ENCODE measurements around the gene MS4A4A.
A peak's percentile ranks its signal among the peaks of the same experiment; 100 is the strongest.
"Not testable (repeated sequence)": the region's sequence is repeated elsewhere in the genome, so short reads cannot be mapped to it uniquely, and the experiment has no call there.

Gene MS4A4A

GRCh38 chr11:60301884-60302283 lies 21.4 kb downstream of the MS4A4A start:
- not testable (repeated sequence) for DNase-seq (ENCODE audit: low read depth in 2 of 2)

DNA sequence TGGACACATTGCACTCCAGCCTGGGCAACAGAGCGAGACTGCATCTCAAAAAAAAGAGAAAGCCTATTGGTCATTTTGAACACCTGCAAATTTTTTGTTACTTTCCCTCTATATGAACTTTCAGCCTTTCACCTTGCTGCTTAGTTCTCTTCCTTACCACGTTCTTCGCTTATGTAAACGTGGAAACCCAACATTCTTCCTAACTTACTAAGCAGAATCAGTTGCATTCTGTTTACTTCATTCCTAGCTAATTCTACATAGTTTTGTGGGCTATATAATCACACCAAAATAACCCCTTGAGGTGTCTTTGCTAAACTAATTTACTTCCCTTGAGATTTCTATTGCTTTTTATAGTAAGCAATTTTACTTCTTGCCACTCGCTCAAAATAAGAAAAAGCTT lies 23.2 kb downstream of the MS4A4A start:
- no peak for DNase-seq (ENCODE audit: low read depth in 2 of 2)

DNA sequence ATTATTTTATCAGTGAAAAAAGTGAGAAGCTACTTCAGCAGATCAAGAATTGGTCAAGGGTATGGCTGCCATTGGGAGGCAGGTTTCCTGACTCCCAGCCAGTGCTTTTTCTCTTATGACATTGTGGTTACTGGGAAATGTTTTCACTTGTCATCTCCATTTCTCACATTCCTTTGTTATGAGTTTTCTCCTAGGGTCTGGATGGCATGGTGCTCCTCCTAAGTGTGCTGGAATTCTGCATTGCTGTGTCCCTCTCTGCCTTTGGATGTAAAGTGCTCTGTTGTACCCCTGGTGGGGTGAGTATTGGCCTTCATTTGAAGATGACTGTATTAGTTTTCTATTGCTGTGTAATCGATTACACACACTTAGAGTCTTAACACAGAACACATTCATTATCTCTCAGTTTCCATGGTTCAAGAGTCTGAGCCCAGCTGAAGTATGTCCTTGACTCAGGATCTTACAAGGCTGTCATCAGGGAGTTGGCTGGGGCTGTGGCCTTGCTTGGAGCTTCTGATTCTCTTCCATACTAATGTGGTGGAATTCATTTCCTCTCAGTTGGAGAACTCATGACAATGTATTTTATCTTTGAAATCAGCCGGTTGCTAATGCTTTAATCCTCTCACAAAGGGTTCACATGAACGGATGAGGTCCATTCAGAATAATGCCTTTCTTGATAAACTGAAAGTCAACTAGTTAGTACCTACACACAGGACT lies 25.6 kb downstream of the MS4A4A start:
- DNase-seq (ENCODE audit: low read depth in 2 of 2): no peak

GRCh38 chr11:60307507-60308195 lies 27.2 kb downstream of the MS4A4A start:
- DNase-seq (ENCODE audit: low read depth in 2 of 2): no peak

GRCh38 chr11:60310407-60310998 lies 30.0 kb downstream of the MS4A4A start:
- no peak for DNase-seq (ENCODE audit: low read depth in 2 of 2)

DNA sequence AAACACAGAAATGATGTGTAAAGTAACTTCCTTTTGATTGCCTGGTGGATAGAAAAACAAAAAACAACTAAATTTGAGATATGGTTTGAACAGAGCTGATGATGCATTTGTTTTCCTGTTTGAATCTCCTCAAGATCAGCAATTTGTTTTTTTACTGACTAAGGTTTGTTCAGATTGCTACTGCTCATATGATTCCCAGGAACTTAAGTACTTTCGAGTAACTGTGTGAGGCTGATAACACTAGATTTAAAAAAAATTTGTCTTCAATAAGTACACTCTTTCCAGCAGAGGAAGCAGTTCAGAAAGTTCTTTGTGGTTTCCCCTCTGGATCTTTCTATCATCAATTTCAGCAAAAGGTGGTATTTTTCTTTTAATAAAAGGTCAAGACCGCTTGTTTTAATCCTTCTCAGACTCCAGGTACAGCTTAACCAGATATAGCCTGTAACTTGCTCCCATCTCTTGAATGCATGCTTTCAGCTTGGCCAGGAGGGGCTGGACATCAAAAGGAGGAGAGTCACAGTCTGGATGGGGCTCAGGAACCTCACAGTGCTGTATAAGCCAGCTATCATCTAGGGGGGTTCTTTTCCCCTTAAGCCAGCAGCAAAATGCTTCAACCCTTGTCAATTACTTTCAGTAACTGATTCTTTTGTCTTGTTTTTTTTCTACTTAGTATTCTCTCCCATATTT lies 34.3 kb downstream of the MS4A4A start:
- DNase-seq (ENCODE audit: low read depth in 2 of 2): no peak

GRCh38 chr11:60315871-60316270 lies 35.4 kb downstream of the MS4A4A start:
- no peak for DNase-seq (ENCODE audit: low read depth in 2 of 2)

DNA sequence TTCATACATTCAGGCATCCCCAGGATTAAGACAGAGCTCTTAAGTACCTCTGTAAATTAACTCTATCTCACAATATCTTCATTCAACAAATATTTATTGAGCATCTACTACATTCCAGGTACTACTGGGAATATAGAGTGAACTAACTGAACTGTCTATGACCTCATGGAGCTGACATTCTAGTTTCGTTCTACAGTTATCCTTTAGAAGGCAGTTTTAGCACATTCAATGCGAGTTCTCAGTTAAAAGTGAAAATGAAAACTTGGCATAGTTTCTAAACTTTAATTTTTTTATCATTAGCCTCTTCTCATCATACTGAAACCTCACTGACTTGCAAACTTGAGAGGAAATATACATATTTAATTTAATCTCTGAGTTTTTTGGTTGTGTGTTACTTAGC lies 35.9 kb downstream of the MS4A4A start:
- DNase-seq (ENCODE audit: low read depth in 2 of 2): no peak

- no peak for DNase-seq (ENCODE audit: low read depth in 2 of 2)
Observed at GRCh38 chr11:60318726-60319125, 38.3 kb downstream of the MS4A4A start.

DNA sequence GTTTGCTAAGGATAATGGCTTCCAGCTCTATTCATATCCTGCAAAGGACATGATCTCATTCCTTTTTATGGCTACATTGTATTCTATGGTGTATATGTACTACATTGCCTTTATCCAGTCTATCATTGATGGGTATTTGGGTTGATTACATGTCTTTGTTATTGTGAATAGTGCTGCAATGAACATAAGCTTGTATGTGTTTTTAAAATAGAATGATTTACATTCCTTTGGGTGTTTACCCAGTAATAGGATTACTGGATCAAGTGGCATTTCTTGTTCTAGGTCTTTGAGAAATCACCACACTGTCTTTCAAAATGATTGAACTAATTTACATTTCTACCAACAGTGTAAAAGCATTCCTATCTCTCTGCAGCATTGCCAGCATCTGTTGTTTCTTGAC lies 40.6 kb downstream of the MS4A4A start:
- DNase-seq (ENCODE audit: low read depth in 2 of 2): no peak

- DNase-seq (ENCODE audit: low read depth in 2 of 2): no peak
Observed at GRCh38 chr11:60326955-60327354, 46.5 kb downstream of the MS4A4A start, which contains the start of gene MS4A6E. Gene MS4A6E (plus strand): TSS chr11:60327255. CDS start chr11:60334896, 7,641 bp downstream.

- no peak for DNase-seq (ENCODE audit: low read depth in 2 of 2)
Observed at GRCh38 chr11:60328460-60328859, 48.0 kb downstream of the MS4A4A start.

DNA sequence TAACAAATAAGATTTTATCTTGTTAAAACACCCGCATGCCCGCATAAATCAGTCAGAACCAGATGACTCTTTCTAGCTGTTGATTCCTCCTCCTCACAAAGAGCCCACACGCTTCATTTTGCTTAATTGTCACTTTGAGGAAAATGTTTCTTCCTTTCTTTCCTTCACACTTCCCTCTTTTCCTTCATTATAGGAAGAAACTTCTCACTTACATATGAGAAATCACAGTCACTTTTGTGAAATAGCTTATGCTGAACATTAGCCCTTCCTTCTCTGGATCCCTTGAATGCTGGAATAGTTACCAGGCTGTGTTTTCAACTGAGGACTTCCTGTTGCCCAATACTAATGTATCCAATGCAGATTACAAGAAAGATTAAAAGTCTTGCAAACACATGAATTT lies 52.4 kb downstream of the MS4A4A start:
- DNase-seq (ENCODE audit: low read depth in 2 of 2): no peak

DNA sequence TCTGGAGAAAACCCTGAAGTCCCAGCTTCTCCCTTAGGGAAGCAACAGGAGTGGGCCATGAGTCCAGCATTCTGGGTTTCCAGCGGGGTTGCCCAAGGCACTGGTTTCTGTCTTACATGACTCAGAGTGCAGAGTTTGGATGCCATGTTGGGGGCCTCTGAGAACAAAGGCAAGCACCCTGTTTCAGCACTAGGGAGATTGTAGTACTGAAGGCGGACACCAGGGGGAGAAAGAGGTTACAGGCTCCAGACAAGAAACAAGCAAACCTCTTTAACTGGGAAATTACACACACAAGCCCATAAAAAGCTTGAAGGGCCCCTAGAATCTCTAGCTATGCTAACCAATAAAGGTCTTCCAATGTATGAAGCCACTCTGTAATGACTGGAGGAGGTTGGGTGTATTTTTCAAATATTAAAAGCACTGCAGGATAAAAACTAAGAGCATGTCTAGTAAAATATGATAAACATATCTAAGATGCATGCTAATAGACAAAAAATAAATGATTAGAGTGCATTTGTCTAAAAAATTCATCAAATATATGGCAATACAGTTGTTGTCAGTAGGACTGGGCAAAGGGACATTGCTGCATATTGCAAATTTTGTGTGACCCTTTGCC lies 53.6 kb downstream of the MS4A4A start:
- peak; percentile 13 to 20 for DNase-seq (ENCODE audit: low read depth in 2 of 2)

DNA sequence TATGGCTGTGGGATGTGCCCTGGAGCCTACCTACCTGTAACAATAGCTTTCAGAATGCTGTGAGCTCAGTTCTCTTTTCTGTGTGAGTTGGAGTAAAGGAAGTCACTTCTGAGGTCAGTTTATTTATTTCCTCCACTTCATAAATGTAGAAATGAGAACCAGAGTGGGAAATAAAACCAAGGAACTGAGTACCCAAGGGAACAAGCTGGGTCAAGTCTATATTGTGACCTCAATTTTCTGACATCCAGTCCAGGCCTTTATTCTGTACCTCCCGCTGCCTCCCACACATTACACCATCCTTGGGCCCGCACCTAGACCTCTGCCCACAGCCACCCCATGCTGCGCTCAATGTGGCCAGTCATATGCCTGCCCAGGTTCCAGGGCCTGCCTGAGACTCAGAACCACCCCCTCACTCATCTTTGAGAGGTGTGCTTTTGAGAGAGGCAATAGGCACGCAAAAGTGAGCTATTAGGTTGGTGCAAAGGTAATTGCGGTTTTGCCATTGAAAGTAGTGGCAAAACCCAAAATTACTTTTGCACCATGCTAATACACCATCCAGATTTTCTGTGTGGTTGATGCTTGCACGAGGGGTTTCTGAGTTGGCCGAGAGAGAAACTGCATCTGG lies 56.4 kb downstream of the MS4A4A start:
- DNase-seq (ENCODE audit: low read depth in 2 of 2): no peak

DNA sequence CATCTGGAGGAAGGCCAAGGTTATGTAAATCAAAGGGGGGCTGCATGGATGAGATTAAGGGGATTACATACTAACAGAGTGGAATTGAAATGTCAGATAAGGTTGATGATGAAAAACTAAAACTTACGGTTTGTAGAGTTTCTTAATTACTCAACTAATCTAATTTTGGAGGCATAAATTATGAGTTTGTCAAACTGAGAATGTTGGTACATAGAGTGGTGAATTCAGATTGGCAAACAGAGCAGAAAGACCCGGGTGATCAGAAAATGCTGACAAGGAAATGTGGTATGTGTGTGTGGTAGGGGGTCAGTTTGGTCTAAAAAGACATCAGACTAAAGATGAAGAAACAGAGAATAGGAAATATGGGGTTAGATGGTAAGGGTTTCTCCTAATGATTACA lies 57.6 kb downstream of the MS4A4A start:
- DNase-seq (ENCODE audit: low read depth in 2 of 2): no peak

DNA sequence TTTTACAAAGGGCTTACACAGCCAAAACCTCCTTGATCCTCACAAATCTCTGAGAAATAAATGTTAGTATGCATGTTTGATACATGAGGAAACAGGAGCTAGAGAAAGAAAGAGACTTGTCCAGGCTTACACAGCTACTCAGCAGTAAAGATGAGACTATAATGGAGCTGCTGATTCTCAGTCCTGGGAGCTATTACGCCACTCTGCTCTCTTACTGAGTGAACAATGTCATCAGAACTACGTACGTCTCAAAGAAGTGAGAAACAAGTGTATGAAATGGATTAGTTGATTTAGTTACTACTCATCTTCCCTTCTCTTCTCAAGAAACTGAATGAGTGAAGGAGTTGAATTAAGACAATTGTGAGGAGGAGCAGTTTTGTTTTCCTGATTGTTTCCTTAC lies 58.9 kb downstream of the MS4A4A start:
- DNase-seq (ENCODE audit: low read depth in 2 of 2): no peak

GRCh38 chr11:60343094-60343704 lies 62.7 kb downstream of the MS4A4A start:
- no peak for DNase-seq (ENCODE audit: low read depth in 2 of 2)

DNA sequence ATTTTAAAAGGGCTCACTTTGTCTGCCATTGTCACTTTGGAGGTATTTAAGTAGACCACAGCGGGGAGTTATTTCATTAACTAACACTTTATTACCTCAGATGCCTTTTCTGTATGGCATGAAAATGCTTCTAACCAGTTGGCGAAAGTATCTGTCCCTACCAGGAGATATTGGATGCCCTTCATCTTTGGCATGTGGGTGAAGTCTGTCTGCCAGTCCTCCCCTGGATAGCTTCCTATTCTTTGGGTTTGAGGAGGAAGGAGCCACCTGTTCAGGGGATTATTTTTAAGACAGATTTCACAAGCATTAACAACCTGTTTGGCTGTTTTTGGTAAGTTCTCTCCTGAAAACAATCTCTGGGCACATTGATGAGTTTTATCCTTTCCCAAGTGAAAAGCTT lies 63.7 kb downstream of the MS4A4A start:
- no peak for DNase-seq (ENCODE audit: low read depth in 2 of 2)

DNA sequence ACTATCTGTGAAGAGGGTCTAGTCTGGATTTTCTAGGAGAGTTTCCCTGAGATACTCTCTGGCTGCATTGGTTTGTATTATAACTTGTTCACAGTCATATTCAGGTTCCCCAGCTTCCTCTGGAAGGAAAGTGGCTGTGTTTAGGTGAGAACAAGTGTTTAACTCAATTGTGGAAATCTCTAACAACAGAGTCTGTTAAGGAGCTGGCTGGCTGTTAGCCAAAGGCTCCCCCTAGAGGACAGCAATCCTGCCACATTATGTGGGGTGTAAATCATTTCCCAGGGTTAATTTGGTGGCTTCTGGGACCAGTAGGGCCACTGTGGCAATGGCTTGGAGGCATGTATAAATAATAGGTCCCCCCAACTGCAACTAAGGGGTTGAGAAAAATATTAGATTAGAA lies 65.0 kb downstream of the MS4A4A start:
- DNase-seq (ENCODE audit: low read depth in 2 of 2): no peak

All from stimulated activated CD8-positive, alpha-beta memory T cell treated with anti-CD3 and anti-CD28 coated beads, Interleukin-2, amount 100 ng/mL, for 1 hour (primary cell).